Transverse colon (tissue), 4 donors: ENCODE measurements around the gene ELOVL4. TPM values are rescaled to one million over a fixed set of nuclear protein-coding genes. Genes with fewer than 3 reads are reported as not detected.

Source experiments
- DNase-seq: peaks from one replicate; pipeline ENCODE4 v3.0.0-alpha.2; 2019
- H3K27ac ChIP-seq, 4 donors: fragments of 200-600 bp; sonication (generic); 2 replicates each; pipeline ENCODE4 v1.5.1; 2016 to 2018; ENCODE audit warnings: inconsistent platforms in 4 of 4
- H3K27me3 ChIP-seq: fragments of 200-600 bp; sonication (generic); 2 replicates; pipeline ENCODE4 v1.5.1; 2017; ENCODE audit warnings: inconsistent platforms
- H3K36me3 ChIP-seq, 4 donors: fragments of 200-600 bp; sonication (generic); 2 replicates each; pipeline ENCODE4 v1.5.1; 2017 to 2019; ENCODE audit warnings: inconsistent platforms in 4 of 4
- H3K4me1 ChIP-seq, 4 donors: fragments of 200-600 bp; sonication (generic); 2 replicates each; pipeline ENCODE4 v1.5.1; 2017 to 2020; ENCODE audit warnings: inconsistent platforms in 4 of 4
- H3K4me3 ChIP-seq, 4 donors: fragments of 200-600 bp; sonication (generic); 1 replicate in 1 of 4; 2 replicates in 3 of 4; pipeline versions ENCODE4 v1.5.1 to v1.6.1; 2017 to 2019; ENCODE audit warnings: inconsistent platforms in 4 of 4
- H3K9me3 ChIP-seq, 2 donors: fragments of 200-600 bp; sonication (generic); 2 replicates each; pipeline ENCODE4 v1.5.1; 2017 to 2019; ENCODE audit warnings: inconsistent platforms in 2 of 2
- EP300 ChIP-seq: sonication (generic); formaldehyde crosslinking; IDR thresholded peaks from one replicate; pipeline ENCODE4 v1.6.1; 2017; ENCODE audit warnings: antibody characterized with exemption, low read depth
- POLR2A ChIP-seq: fragments of 450-650 bp; IDR thresholded peaks from one replicate; pipeline ENCODE4 v1.6.1; 2016; ENCODE audit warnings: antibody characterized with exemption, mild to moderate bottlenecking, moderate library complexity
- POLR2AphosphoS5 ChIP-seq, 3 donors: sonication (generic); formaldehyde crosslinking; IDR thresholded peaks; one replicate each; pipeline ENCODE4 v1.6.1; 2016; ENCODE audit warnings: antibody characterized with exemption in 3 of 3
- WGBS, 2 donors: methylation state at CpG; one replicate each; pipeline ENCODE4 v1.1.5; 2018; ENCODE audit warnings: low coverage in 1 of 2; 5-methylcytosine and 5-hydroxymethylcytosine counted together
- in situ Hi-C, 4 donors: fragments of 200-750 bp; cut with MboI; loops; one replicate each; pipeline versions ENCODE4 v1.15.0 to v1.15.1; 2017; ENCODE audit warnings: low sequenced_read_pairs in 3 of 4, low pct_ligation_motif_present in 1 of 4, low pct_unique_long_range_greater_than_20kb in 1 of 4
- intact Hi-C: fragments of 100-400 bp; cut with DNase I; formaldehyde crosslinking; loops from one replicate; pipeline ENCODE4 v1.15.1; 2023; ENCODE audit warnings: low total_unique reads
- total RNA-seq, 4 donors: library from RNA; depleted of rRNA; stranded (reverse); fragments of >200 nt; gene quantifications; one replicate each; pipeline ENCODE4 v1.1.0, GENCODE V29; 2016
- TF ChIP-seq, protein P1 (sequence below), 5 experiments: fragments of 200-600 bp in 3 of 5; fragments of 450-650 bp in 2 of 5; sonication (generic) in 3 of 5; IDR thresholded peaks; 1 replicate in 2 of 5; 2 replicates in 3 of 5; pipeline ENCODE4 v1.5.1; 2016 to 2017; ENCODE audit warnings: antibody characterized with exemption in 5 of 5, inconsistent platforms in 3 of 5, mild to moderate bottlenecking in 2 of 5, moderate library complexity in 1 of 5

The ELOVL4 gene
- total RNA-seq, 4 donors from 2014 or later = 0.32 to 0.68 TPM; not detected in 2

DNA sequence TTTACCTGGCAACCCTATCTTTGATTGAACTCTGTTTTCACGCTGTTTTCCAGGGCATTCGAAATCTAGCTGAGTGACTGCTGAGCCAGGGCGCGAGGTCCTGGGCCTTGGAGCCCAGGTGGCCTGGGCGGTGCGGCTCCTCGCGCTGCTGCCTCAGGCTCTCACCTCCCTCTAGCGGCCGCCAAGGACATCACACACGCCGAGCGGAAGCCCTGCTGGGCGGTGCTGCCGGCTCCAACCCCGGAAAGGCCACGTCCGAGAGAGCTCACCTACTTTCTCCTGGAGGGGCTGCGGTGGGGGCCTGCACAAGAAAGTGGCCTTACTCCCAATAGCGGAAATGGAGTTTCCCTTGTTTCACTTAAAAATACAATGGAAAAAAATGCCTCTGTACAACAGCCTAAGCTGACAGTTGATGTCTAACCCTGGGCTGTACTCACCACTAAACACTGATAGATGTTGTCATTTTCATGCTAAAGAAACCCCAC lies 77.7 kb downstream of the ELOVL4 start:
- peak; percentile 86 for DNase-seq
- Histone ChIP-seq H3K9me3 (no peaks in the 10 kb centered on the region), H3K36me3 (no peaks in the 10 kb centered on the region), H3K4me3 (peak overlapping the region in 2 of 4 donors; percentile 9 to 41), H3K27ac (no peak overlapping the region), H3K4me1 (peaks cover 0 to 20% (median 5%) of the 10 kb centered on the region in 4 donors), H3K27me3 (no peaks in the 10 kb centered on the region)
- in situ Hi-C loops (no loop called here), intact Hi-C loops (no loop called here)
- WGBS, 2 donors = 1% methylated on average over 20 of the region's 20 CpGs; no CpG with 5 or more reads in 1 of the 2 donors
- TF ChIP-seq, protein P1, sequence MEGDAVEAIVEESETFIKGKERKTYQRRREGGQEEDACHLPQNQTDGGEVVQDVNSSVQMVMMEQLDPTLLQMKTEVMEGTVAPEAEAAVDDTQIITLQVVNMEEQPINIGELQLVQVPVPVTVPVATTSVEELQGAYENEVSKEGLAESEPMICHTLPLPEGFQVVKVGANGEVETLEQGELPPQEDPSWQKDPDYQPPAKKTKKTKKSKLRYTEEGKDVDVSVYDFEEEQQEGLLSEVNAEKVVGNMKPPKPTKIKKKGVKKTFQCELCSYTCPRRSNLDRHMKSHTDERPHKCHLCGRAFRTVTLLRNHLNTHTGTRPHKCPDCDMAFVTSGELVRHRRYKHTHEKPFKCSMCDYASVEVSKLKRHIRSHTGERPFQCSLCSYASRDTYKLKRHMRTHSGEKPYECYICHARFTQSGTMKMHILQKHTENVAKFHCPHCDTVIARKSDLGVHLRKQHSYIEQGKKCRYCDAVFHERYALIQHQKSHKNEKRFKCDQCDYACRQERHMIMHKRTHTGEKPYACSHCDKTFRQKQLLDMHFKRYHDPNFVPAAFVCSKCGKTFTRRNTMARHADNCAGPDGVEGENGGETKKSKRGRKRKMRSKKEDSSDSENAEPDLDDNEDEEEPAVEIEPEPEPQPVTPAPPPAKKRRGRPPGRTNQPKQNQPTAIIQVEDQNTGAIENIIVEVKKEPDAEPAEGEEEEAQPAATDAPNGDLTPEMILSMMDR (IDR thresholded peaks at IDR 0.05) = peak; percentile 77 to 94 (median 89)
- no peak for TF ChIP-seq EP300

DNA sequence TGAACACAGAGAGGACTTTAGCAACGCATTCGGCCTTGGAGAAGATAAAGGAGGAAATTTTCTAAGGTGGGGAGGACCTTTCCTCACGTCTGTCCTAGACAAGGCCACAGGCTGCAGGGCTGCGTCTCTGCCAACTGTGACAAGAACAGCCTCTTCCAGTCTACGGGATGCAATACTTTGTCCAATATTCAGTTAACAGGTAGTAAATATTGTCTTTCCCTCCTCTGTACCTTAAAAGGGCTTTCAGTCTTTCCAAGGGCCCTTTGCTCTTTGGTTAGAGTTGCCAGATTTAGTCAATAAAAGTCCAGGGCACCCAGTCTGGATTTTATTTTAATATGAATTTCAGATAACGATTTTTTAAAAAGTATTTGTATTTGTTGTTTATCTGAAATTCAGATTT lies 78.2 kb downstream of the ELOVL4 start:
- H3K36me3 ChIP-seq = no peaks in the 10 kb centered on the region
- in situ Hi-C loops = no loop called here
- peaks cover 0 to 20% (median 5%) of the 10 kb centered on the region in 4 donors for H3K4me1 ChIP-seq
- no peak overlapping the region for H3K4me3 ChIP-seq
- TF ChIP-seq POLR2A (no peak), POLR2AphosphoS5 (IDR thresholded peaks at IDR 0.05) (no peak), EP300 (no peak)
- TF ChIP-seq, protein P1 (IDR thresholded peaks at IDR 0.05) = no peak
- H3K27ac ChIP-seq = no peak overlapping the region
- H3K9me3 ChIP-seq = no peaks in the 10 kb centered on the region
- 62 to 68% methylated on average over 2 to 6 of the region's 6 CpGs for WGBS, 2 donors
- no peak for DNase-seq
- intact Hi-C loops = no loop called here
- H3K27me3 ChIP-seq = no peaks in the 10 kb centered on the region

DNA sequence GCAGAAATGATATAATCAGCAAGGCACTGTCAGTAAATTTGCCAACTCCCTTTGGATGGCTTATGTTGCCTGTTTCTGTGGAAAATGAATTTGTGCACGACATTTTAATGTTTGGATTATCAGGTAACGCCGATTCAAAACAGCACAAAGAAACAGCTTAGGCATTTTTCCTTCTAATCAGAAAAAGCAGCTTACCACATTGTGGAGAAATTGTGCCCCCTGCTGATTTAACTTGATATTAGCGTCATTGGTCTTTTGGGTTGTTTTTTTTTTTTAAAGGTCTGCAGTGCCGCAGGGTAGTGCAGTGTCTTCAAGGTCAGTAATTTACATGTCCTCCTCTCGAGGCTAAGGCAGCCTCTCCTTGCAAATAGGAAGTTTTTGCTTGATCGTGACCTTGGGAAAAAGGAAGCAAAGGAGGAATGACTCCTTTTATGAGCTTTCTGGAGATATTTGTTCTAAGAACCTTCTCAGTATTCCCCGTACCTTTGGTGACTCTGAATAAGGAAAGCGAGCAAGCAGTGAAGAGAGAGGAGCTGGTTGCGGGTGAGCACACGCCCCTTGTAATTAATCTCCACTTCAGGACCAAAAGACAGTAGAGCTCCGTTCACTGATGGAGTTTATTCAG lies 79.1 kb downstream of the ELOVL4 start:
- DNase-seq = no peak
- H3K27ac ChIP-seq = no peak overlapping the region
- no peak overlapping the region for H3K4me3 ChIP-seq
- intact Hi-C loops (no loop called here), in situ Hi-C loops (no loop called here)
- 19 to 33% methylated on average over 9 to 12 of the region's 12 CpGs for WGBS, 2 donors
- no peaks in the 10 kb centered on the region for H3K9me3 ChIP-seq
- H3K4me1 ChIP-seq = peaks cover 0 to 20% (median 5%) of the 10 kb centered on the region in 4 donors
- no peaks in the 10 kb centered on the region for H3K27me3 ChIP-seq
- no peaks in the 10 kb centered on the region for H3K36me3 ChIP-seq
- TF ChIP-seq, protein P1 (IDR thresholded peaks at IDR 0.05) = peak in 4 of 5 experiments; percentile 37 to 53 (median 44)
- no peak for TF ChIP-seq EP300

Other genes starting within 250 kb of the ELOVL4 start
- 1 to 10 TPM; 1.2 to 9.4 (median 1.7) TPM for gene TTK, start 57.1 kb upstream of the ELOVL4 start, total RNA-seq
- 10 to 100 TPM; 10.9 to 32.9 (median 29.7) TPM for gene BCKDHB, start 159.1 kb upstream of the ELOVL4 start, total RNA-seq